HEK293T (cell line): ENCODE data around the gene CAPZB.

ENCODE experiments used
- ARNT ChIP-seq: fragments of 450-650 bp; IDR thresholded peaks from 2 replicates; pipeline ENCODE4 v1.6.1; 2017; ENCODE audit warnings: mild to moderate bottlenecking
- BHLHE40 ChIP-seq: fragments of 450-650 bp; IDR thresholded peaks from 2 replicates; pipeline ENCODE4 v1.6.1; 2016; ENCODE audit warnings: mild to moderate bottlenecking, moderate library complexity, borderline replicate concordance
- ELF4 ChIP-seq: fragments of 450-650 bp; IDR thresholded peaks from 2 replicates; pipeline ENCODE4 v1.6.1; 2017; ENCODE audit warnings: antibody characterized with exemption
- HDGF ChIP-seq: fragments of 450-650 bp; IDR thresholded peaks from 2 replicates; pipeline ENCODE4 v1.6.1; 2017; ENCODE audit warnings: antibody characterized with exemption, borderline replicate concordance
- L3MBTL2 ChIP-seq: fragments of 450-650 bp; conservative IDR thresholded peaks from 2 replicates; pipeline ENCODE4 v1.6.1; 2016; ENCODE audit warnings: mild to moderate bottlenecking
- LEF1 ChIP-seq: fragments of 450-650 bp; IDR thresholded peaks from 2 replicates; pipeline ENCODE4 v1.6.1; 2017; ENCODE audit warnings: mild to moderate bottlenecking, borderline replicate concordance
- NFRKB ChIP-seq: fragments of 450-650 bp; IDR thresholded peaks from 2 replicates; pipeline ENCODE4 v1.6.1; 2016; ENCODE audit warnings: mild to moderate bottlenecking, moderate library complexity
- SP1 ChIP-seq: fragments of 450-650 bp; IDR thresholded peaks from 2 replicates; pipeline ENCODE4 v1.6.1; 2017
- SUZ12 ChIP-seq: fragments of 450-650 bp; IDR thresholded peaks from 2 replicates; pipeline ENCODE4 v1.6.1; 2016; ENCODE audit warnings: mild to moderate bottlenecking

DNA sequence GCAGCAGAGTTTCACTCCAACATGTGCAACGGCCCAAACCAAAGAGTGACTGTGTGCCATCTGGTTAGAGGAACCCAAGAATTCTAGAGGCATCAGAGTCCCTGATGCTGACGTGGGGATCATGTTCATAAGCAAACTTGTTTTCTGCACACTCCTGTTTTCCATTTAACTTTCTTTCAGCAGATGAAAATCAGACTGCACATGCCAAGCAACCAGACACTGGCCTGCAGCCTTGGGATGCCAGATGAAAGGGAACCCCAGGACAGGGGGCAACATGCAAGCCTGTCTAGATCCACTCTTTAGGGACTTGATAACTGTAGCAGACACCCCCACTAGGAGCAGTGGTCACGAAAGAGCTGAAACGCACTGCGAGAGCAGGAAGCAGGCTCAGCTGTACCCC, 116.4 kb downstream of the CAPZB start:
- TF ChIP-seq SP1 (no peak), ARNT (no peak), BHLHE40 (no peak), HDGF (no peak), NFRKB (no peak), ELF4 (no peak), SUZ12 (no peak), L3MBTL2 (no peak), LEF1 (no peak)
